ENCODE measurements around the gene GFY. TPM values are rescaled to one million over a fixed set of nuclear protein-coding genes. Genes with fewer than 3 reads are reported as not detected.

Gene GFY
- total and polyA plus RNA-seq, 2 experiments from 2014 or later = 1.2 TPM; not detected in 1

- no peak for TF ChIP-seq REST (IDR thresholded peaks at IDR 0.05; ENCODE audit: unreplicated experiment)
- no peak for TF ChIP-seq NANOG (IDR thresholded peaks at IDR 0.05; ENCODE audit: borderline replicate concordance)
- no peak for TF ChIP-seq JUNB (IDR thresholded peaks at IDR 0.05; ENCODE audit: unreplicated experiment)
- no peak for TF ChIP-seq STAT1 (IDR thresholded peaks at IDR 0.05; ENCODE audit: unreplicated experiment)
- peak; percentile 66 for TF ChIP-seq CREB1 (CRISPR knock-in tag; IDR thresholded peaks at IDR 0.05; ENCODE audit: low read depth)
- TF ChIP-seq ZNF114 (CRISPR knock-in tag; IDR thresholded peaks at IDR 0.05) = no peak
- peak; percentile 58 to 78 for TF ChIP-seq CTCF (conservative IDR thresholded peaks at IDR 0.05; ENCODE audit: low read depth in 2 of 2)
- no peak for TF ChIP-seq EZH2 (IDR thresholded peaks at IDR 0.05; ENCODE audit: low read depth, unreplicated experiment)
- no peak for TF ChIP-seq ZNF331 (CRISPR knock-in tag; IDR thresholded peaks at IDR 0.05; ENCODE audit: low read depth)
Observed at GRCh38 chr19:49422407-49423070, 2.6 kb upstream of the GFY start (continued).

GRCh38 chr19:49423071-49423984, 1.9 kb upstream of the GFY start, which contains the start of gene PTH2:
Gene PTH2 (minus strand): TSS chr19:49423441. CDS start chr19:49423339, 102 bp downstream.
- peak within 1 kb of the TSS; percentile 70 for H3K4me3 Mint-ChIP-seq
- ATAC-seq = no peak

More at GRCh38 chr19:49423071-49423984, 1.9 kb upstream of the GFY start, which contains the start of gene PTH2:
- H3K27ac ChIP-seq (ENCODE audit: low read depth) = no peak within 1 kb of the TSS
- peak; percentile 84 for TF ChIP-seq EZH2 (IDR thresholded peaks at IDR 0.05; ENCODE audit: low read depth, unreplicated experiment)
- no peak for TF ChIP-seq REST (IDR thresholded peaks at IDR 0.05; ENCODE audit: unreplicated experiment)
- H3K79me2 ChIP-seq (replicated peaks; ENCODE audit: insufficient read depth) = no peaks in the 10 kb centered on the region
- H3K4me1 ChIP-seq (ENCODE audit: insufficient read depth) = peaks cover 43% of the 10 kb centered on the region
- peak within 1 kb of the TSS; percentile 61 for H3K4me3 ChIP-seq
- Mint-ChIP-seq H3K4me1 (peaks cover 63% of the 10 kb centered on the region), H3K36me3 (ENCODE audit: low read depth) (no peaks in the 10 kb centered on the region; the same call in 2 of the 3 replicates), H3K9me3 (peaks cover 3% of the 10 kb centered on the region), H3K27me3 (ENCODE audit: insufficient read depth, low read depth, poor library complexity) (peaks cover 73% of the 10 kb centered on the region), H3K27ac (no peak within 1 kb of the TSS)
- peaks cover 30% of the 10 kb centered on the region for H3F3A ChIP-seq (replicated peaks; ENCODE audit: low read depth)
- peak within 1 kb of the TSS; percentile 96 for H2AFZ ChIP-seq
- no peaks in the 10 kb centered on the region for H3K36me3 ChIP-seq (ENCODE audit: insufficient read depth)
- peak within 1 kb of the TSS; percentile 84 for H3K4me2 ChIP-seq
- no peak for DNase-seq (ENCODE audit: low spot score)
- H3K27me3 ChIP-seq (ENCODE audit: insufficient read depth) = peaks cover 64% of the 10 kb centered on the region
- H3K9me2 ChIP-seq (ENCODE audit: insufficient read depth) = no peaks in the 10 kb centered on the region
- H4K20me1 ChIP-seq (replicated peaks; ENCODE audit: insufficient read depth) = peaks cover 4% of the 10 kb centered on the region; the same call in 1 of the 2 replicates
